WTC11 (cell line): ENCODE results near the gene GLI1. TPM values are rescaled to one million over a fixed set of nuclear protein-coding genes. Genes with fewer than 3 reads are reported as not detected.

ENCODE experiments used
- AFF4 ChIP-seq: sonication (generic); formaldehyde crosslinking; IDR thresholded peaks from 2 replicates; pipeline ENCODE4 v1.8.1; 2023; ENCODE audit warnings: mild to moderate bottlenecking, missing genetic modification reagents, borderline replicate concordance
- ARID4B ChIP-seq: sonication (generic); formaldehyde crosslinking; IDR thresholded peaks from 2 replicates; pipeline ENCODE4 v1.8.0; 2023; ENCODE audit warnings: missing genetic modification reagents, mild to moderate bottlenecking, borderline replicate concordance
- ATF3 ChIP-seq: sonication (generic); formaldehyde crosslinking; conservative IDR thresholded peaks from 2 replicates; pipeline ENCODE4 v1.8.1; 2022; ENCODE audit warnings: mild to moderate bottlenecking, missing genetic modification reagents
- CBFB ChIP-seq: sonication (generic); formaldehyde crosslinking; IDR thresholded peaks from 2 replicates; pipeline ENCODE4 v1.8.1; 2022; ENCODE audit warnings: mild to moderate bottlenecking, low read depth, missing genetic modification reagents
- CREM ChIP-seq: sonication (generic); formaldehyde crosslinking; IDR thresholded peaks from 2 replicates; pipeline ENCODE4 v1.8.1; 2022; ENCODE audit warnings: mild to moderate bottlenecking, missing genetic modification reagents, moderate library complexity
- CTCF ChIP-seq: fragments of 200-600 bp; IDR thresholded peaks from 2 replicates; pipeline ENCODE4 v1.8.0; 2022; ENCODE audit warnings: antibody characterized with exemption
- E2F5 ChIP-seq: sonication (generic); formaldehyde crosslinking; IDR thresholded peaks from 2 replicates; pipeline ENCODE4 v1.8.1; 2022; ENCODE audit warnings: mild to moderate bottlenecking, moderate library complexity, missing genetic modification reagents
- EMX1 ChIP-seq: fragments of 250-450 bp; sonication (Bioruptor Pico); IDR thresholded peaks from 2 replicates; pipeline ENCODE4 v1.8.0; 2021; ENCODE audit warnings: mild to moderate bottlenecking
- ERG ChIP-seq: fragments of 250-450 bp; sonication (Bioruptor Pico); IDR thresholded peaks from 2 replicates; pipeline ENCODE4 v1.8.0; 2021; ENCODE audit warnings: mild to moderate bottlenecking
- ETV6 ChIP-seq: sonication (generic); formaldehyde crosslinking; IDR thresholded peaks from 2 replicates; pipeline ENCODE4 v1.8.1; 2022; ENCODE audit warnings: mild to moderate bottlenecking, missing genetic modification reagents
- GRHL2 ChIP-seq: fragments of 250-450 bp; sonication (Bioruptor Pico); IDR thresholded peaks from 2 replicates; pipeline ENCODE4 v1.8.0; 2022; ENCODE audit warnings: mild to moderate bottlenecking, moderate library complexity; ENCODE audit not compliant: insufficient replicate concordance, severe bottlenecking
- IRF2 ChIP-seq: sonication (generic); formaldehyde crosslinking; IDR thresholded peaks from 2 replicates; pipeline ENCODE4 v1.8.0; 2022; ENCODE audit warnings: low read depth, missing genetic modification reagents, borderline replicate concordance
- MLX ChIP-seq: sonication (generic); formaldehyde crosslinking; IDR thresholded peaks from 2 replicates; pipeline ENCODE4 v1.8.1; 2023; ENCODE audit warnings: mild to moderate bottlenecking, missing genetic modification reagents, moderate library complexity
- MYBL2 ChIP-seq: sonication (generic); formaldehyde crosslinking; IDR thresholded peaks from 2 replicates; pipeline ENCODE4 v1.8.1; 2023; ENCODE audit warnings: mild to moderate bottlenecking, moderate library complexity, missing genetic modification reagents
- NR2C2 ChIP-seq: sonication (generic); formaldehyde crosslinking; IDR thresholded peaks from 2 replicates; pipeline ENCODE4 v1.8.0; 2022; ENCODE audit warnings: mild to moderate bottlenecking, missing genetic modification reagents
- NR3C1 ChIP-seq: sonication (generic); formaldehyde crosslinking; conservative IDR thresholded peaks from 2 replicates; pipeline ENCODE4 v1.8.1; 2023; ENCODE audit warnings: low read depth, mild to moderate bottlenecking, missing genetic modification reagents
- SMAD3 ChIP-seq: sonication (generic); formaldehyde crosslinking; IDR thresholded peaks from 2 replicates; pipeline ENCODE4 v1.8.0; 2022; ENCODE audit warnings: missing genetic modification reagents, mild to moderate bottlenecking, borderline replicate concordance
- SMAD4 ChIP-seq: sonication (generic); formaldehyde crosslinking; IDR thresholded peaks from 2 replicates; pipeline ENCODE4 v1.8.0; 2022; ENCODE audit warnings: mild to moderate bottlenecking, missing genetic modification reagents
- TEAD1 ChIP-seq: sonication (generic); formaldehyde crosslinking; IDR thresholded peaks from 2 replicates; pipeline ENCODE4 v1.8.0; 2022; ENCODE audit warnings: mild to moderate bottlenecking, missing genetic modification reagents
- ZBTB21 ChIP-seq: sonication (generic); formaldehyde crosslinking; IDR thresholded peaks from 2 replicates; pipeline ENCODE4 v1.8.1; 2023; ENCODE audit warnings: mild to moderate bottlenecking, missing genetic modification reagents, borderline replicate concordance
- ZBTB43 ChIP-seq: sonication (generic); formaldehyde crosslinking; IDR thresholded peaks from 2 replicates; pipeline ENCODE4 v1.8.1; 2023; ENCODE audit warnings: mild to moderate bottlenecking, missing genetic modification reagents
- ZNF232 ChIP-seq: sonication (generic); formaldehyde crosslinking; IDR thresholded peaks from 2 replicates; pipeline ENCODE4 v1.8.0; 2022; ENCODE audit warnings: mild to moderate bottlenecking, missing genetic modification reagents
- ZNF317 ChIP-seq: sonication (generic); formaldehyde crosslinking; IDR thresholded peaks from 2 replicates; pipeline ENCODE4 v1.8.1; 2023; ENCODE audit warnings: low read depth, mild to moderate bottlenecking, moderate library complexity, missing genetic modification reagents, borderline replicate concordance
- ZNF671 ChIP-seq: fragments of 250-450 bp; sonication (Bioruptor Pico); IDR thresholded peaks from 2 replicates; pipeline ENCODE4 v1.8.0; 2021; ENCODE audit warnings: mild to moderate bottlenecking
- total RNA-seq: library from RNA; stranded (reverse); gene quantifications from 3 replicates; pipeline ENCODE4 v1.2.3, GENCODE V29; 2021

GLI1 gene
- total RNA-seq, 1 experiment from 2014 or later = 16.2 TPM

GRCh38 chr12:57520053-57520818, 60.7 kb downstream of the GLI1 start, which contains the start of gene DDIT3 (continued):
- TF ChIP-seq ERG (CRISPR knock-in tag) (no peak), ZBTB43 (CRISPR knock-in tag) (0 out of 2 replicates have a peak, but pooled peaks have one; percentile 38), MYBL2 (CRISPR knock-in tag) (no peak), SMAD4 (CRISPR knock-in tag) (no peak), MLX (CRISPR knock-in tag) (no peak), EMX1 (0 out of 2 replicates have a peak, but pooled peaks have one; percentile 6), ZBTB21 (CRISPR knock-in tag) (no peak), CREM (no peak), IRF2 (CRISPR knock-in tag) (no peak), ZNF317 (CRISPR knock-in tag) (no peak), NR2C2 (CRISPR knock-in tag) (no peak), ETV6 (no peak; the same call in 1 of the 2 replicates), CBFB (CRISPR knock-in tag) (no peak), ZNF671 (CRISPR knock-in tag) (no peak; the same call in 1 of the 2 replicates), SMAD3 (no peak), NR3C1 (CRISPR knock-in tag) (no peak), TEAD1 (CRISPR knock-in tag) (no peak), GRHL2 (no peak), AFF4 (CRISPR knock-in tag) (no peak), ZNF232 (CRISPR knock-in tag) (no peak), ARID4B (CRISPR knock-in tag) (no peak), CTCF (no peak), E2F5 (CRISPR knock-in tag) (0 out of 2 replicates have a peak, but pooled peaks have one; percentile 33), ATF3 (CRISPR knock-in tag) (no peak; the same call in 1 of the 2 replicates)
